ENCODE measurements around the gene EHHADH.

EHHADH gene

GRCh38 chr3:185145511-185145910, 108.3 kb downstream of the EHHADH start:
- DNase-seq (ENCODE audit: low spot score) = no peak

GRCh38 chr3:185144784-185145183, 109.1 kb downstream of the EHHADH start:
- no peak for DNase-seq (ENCODE audit: low spot score)
